GM23338 (cell line): Measurements from ENCODE around the gene LY6G6D. TPM values are rescaled to one million over a fixed set of nuclear protein-coding genes. Genes with fewer than 3 reads are reported as not detected.

Source experiments
- ATAC-seq: fragments of 200-7000 bp; cut with Tn5 transposase; 3 replicates; pipeline ENCODE4 v1.9.1; 2020
- DNase-seq: peaks from one replicate; pipeline ENCODE4 v3.0.0-alpha.2; 2015; ENCODE audit warnings: low spot score
- H2AFZ ChIP-seq: fragments of 200-600 bp; sonication (generic); 2 replicates; pipeline ENCODE4 v1.8.0; 2016; ENCODE audit warnings: antibody characterized with exemption, mild to moderate bottlenecking, moderate library complexity
- H3F3A ChIP-seq: fragments of 200-600 bp; sonication (generic); replicated peaks from 2 replicates; pipeline ENCODE4 v1.8.0; 2017; ENCODE audit warnings: antibody characterized with exemption, mixed run types, low read depth
- H3K27ac ChIP-seq: fragments of 200-600 bp; sonication (generic); 2 replicates; pipeline ENCODE4 v1.6.1; 2016; ENCODE audit warnings: low read depth
- H3K27me3 ChIP-seq: fragments of 200-600 bp; sonication (generic); 2 replicates; pipeline ENCODE4 v1.8.0; 2016; ENCODE audit warnings: mild to moderate bottlenecking, mixed run types, moderate library complexity; ENCODE audit not compliant: insufficient read depth
- H3K36me3 ChIP-seq: fragments of 200-600 bp; sonication (generic); 2 replicates; pipeline ENCODE4 v1.8.0; 2016; ENCODE audit warnings: mild to moderate bottlenecking; ENCODE audit not compliant: insufficient read depth
- H3K4me1 ChIP-seq: fragments of 200-600 bp; sonication (generic); 2 replicates; pipeline ENCODE4 v1.8.0; 2016; ENCODE audit warnings: mild to moderate bottlenecking, moderate library complexity; ENCODE audit not compliant: insufficient read depth
- H3K4me2 ChIP-seq: fragments of 200-600 bp; sonication (generic); 2 replicates; pipeline ENCODE4 v1.7.1; 2017; ENCODE audit warnings: mixed run types
- H3K4me3 ChIP-seq: fragments of 200-600 bp; sonication (generic); 2 replicates; pipeline ENCODE4 v1.6.1; 2016; ENCODE audit warnings: mixed run types
- H3K79me2 ChIP-seq: fragments of 200-600 bp; sonication (generic); replicated peaks from 2 replicates; pipeline ENCODE4 v1.8.0; 2017; ENCODE audit warnings: mild to moderate bottlenecking; ENCODE audit not compliant: insufficient read depth
- H3K9me2 ChIP-seq: fragments of 200-600 bp; sonication (generic); 2 replicates; pipeline ENCODE4 v1.8.0; 2017; ENCODE audit not compliant: insufficient read depth
- H4K20me1 ChIP-seq: fragments of 200-600 bp; sonication (generic); replicated peaks from 2 replicates; pipeline ENCODE4 v1.8.0; 2017; ENCODE audit warnings: mild to moderate bottlenecking; ENCODE audit not compliant: insufficient read depth
- H3K27ac Mint-ChIP-seq: 2 replicates; pipeline ENCODE4 v1.8.0; 2020; ENCODE audit warnings: inconsistent platforms, mild to moderate bottlenecking, moderate library complexity, mixed read lengths
- H3K27me3 Mint-ChIP-seq: 3 replicates; pipeline ENCODE4 v1.8.0; 2022; ENCODE audit warnings: low read depth, mild to moderate bottlenecking, moderate library complexity, mixed read lengths, inconsistent platforms; ENCODE audit not compliant: insufficient read depth, poor library complexity
- H3K36me3 Mint-ChIP-seq: 3 replicates; pipeline ENCODE4 v1.8.0; 2021; ENCODE audit warnings: low read depth, mild to moderate bottlenecking, inconsistent platforms, moderate library complexity, mixed read lengths
- H3K4me1 Mint-ChIP-seq: 3 replicates; pipeline ENCODE4 v1.8.0; 2020; ENCODE audit warnings: mild to moderate bottlenecking, inconsistent platforms, mixed read lengths
- H3K4me3 Mint-ChIP-seq: 3 replicates; pipeline ENCODE4 v1.8.0; 2021; ENCODE audit warnings: moderate library complexity, mild to moderate bottlenecking, inconsistent platforms, mixed read lengths
- H3K9me3 Mint-ChIP-seq: 3 replicates; pipeline ENCODE4 v1.8.0; 2020; ENCODE audit warnings: moderate library complexity, mild to moderate bottlenecking, inconsistent platforms, mixed read lengths
- CREB1 ChIP-seq: fragments of 250-450 bp; sonication (Bioruptor Pico); IDR thresholded peaks from 2 replicates; pipeline ENCODE4 v1.5.0; 2020; ENCODE audit warnings: low read depth, mild to moderate bottlenecking, moderate library complexity
- JUNB ChIP-seq: IDR thresholded peaks from one replicate; pipeline ENCODE4 v1.6.1; 2016; ENCODE audit warnings: antibody characterized with exemption; ENCODE audit not compliant: unreplicated experiment
- ZNF114 ChIP-seq: fragments of 250-450 bp; sonication (Bioruptor Pico); IDR thresholded peaks from 2 replicates; pipeline ENCODE4 v1.5.0; 2020; ENCODE audit warnings: mild to moderate bottlenecking, moderate library complexity
- ZNF331 ChIP-seq: fragments of 250-450 bp; sonication (Bioruptor Pico); IDR thresholded peaks from 2 replicates; pipeline ENCODE4 v1.5.0; 2020; ENCODE audit warnings: low read depth, mild to moderate bottlenecking, moderate library complexity
- polyA plus RNA-seq: library from polyadenylated mRNA; unstranded; fragments of >200 nt; fragmentation: Nextera tagmentation; extraction: Ambion mirVana; gene quantifications from 2 replicates; pipeline ENCODE4 v1.2.1, GENCODE V29; 2016
- total RNA-seq: library from RNA; depleted of rRNA; stranded (reverse); fragments of >200 nt; shearing (Covaris generic); gene quantifications from 2 replicates; pipeline ENCODE4 v1.2.3, GENCODE V29; 2014
- TF ChIP-seq, protein P1 (sequence below): fragments of 250-450 bp; sonication (Bioruptor Pico); IDR thresholded peaks from 2 replicates; pipeline ENCODE4 v1.5.0; 2020; ENCODE audit warnings: mild to moderate bottlenecking, moderate library complexity
- TF ChIP-seq, protein P2 (sequence below): IDR thresholded peaks from one replicate; pipeline ENCODE4 v1.6.1; 2018; ENCODE audit warnings: antibody characterized with exemption; ENCODE audit not compliant: unreplicated experiment

LY6G6D gene
- total and polyA plus RNA-seq, 2 experiments from 2014 or later, result not detected

DNA sequence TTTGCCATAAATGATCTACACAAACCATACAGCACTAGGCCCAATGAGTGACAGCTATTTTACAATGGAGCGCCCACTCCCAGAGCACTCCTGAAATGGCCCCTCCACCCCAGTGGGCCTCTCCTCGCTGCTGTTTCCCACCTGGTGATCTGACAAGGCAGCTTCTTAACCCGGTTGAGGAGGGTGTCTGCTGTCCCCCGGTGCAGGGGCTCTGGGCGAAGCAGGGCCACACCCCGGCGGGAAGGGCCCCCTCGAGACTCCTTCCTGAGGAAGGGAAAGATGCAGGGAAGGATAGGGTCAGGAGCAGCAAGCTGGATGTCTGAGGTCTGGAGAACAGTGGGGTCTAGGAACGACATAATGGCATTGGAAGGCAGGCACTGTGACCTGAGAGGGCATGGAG lies 22.3 kb upstream of the LY6G6D start (continued):
- TF ChIP-seq, protein P1, sequence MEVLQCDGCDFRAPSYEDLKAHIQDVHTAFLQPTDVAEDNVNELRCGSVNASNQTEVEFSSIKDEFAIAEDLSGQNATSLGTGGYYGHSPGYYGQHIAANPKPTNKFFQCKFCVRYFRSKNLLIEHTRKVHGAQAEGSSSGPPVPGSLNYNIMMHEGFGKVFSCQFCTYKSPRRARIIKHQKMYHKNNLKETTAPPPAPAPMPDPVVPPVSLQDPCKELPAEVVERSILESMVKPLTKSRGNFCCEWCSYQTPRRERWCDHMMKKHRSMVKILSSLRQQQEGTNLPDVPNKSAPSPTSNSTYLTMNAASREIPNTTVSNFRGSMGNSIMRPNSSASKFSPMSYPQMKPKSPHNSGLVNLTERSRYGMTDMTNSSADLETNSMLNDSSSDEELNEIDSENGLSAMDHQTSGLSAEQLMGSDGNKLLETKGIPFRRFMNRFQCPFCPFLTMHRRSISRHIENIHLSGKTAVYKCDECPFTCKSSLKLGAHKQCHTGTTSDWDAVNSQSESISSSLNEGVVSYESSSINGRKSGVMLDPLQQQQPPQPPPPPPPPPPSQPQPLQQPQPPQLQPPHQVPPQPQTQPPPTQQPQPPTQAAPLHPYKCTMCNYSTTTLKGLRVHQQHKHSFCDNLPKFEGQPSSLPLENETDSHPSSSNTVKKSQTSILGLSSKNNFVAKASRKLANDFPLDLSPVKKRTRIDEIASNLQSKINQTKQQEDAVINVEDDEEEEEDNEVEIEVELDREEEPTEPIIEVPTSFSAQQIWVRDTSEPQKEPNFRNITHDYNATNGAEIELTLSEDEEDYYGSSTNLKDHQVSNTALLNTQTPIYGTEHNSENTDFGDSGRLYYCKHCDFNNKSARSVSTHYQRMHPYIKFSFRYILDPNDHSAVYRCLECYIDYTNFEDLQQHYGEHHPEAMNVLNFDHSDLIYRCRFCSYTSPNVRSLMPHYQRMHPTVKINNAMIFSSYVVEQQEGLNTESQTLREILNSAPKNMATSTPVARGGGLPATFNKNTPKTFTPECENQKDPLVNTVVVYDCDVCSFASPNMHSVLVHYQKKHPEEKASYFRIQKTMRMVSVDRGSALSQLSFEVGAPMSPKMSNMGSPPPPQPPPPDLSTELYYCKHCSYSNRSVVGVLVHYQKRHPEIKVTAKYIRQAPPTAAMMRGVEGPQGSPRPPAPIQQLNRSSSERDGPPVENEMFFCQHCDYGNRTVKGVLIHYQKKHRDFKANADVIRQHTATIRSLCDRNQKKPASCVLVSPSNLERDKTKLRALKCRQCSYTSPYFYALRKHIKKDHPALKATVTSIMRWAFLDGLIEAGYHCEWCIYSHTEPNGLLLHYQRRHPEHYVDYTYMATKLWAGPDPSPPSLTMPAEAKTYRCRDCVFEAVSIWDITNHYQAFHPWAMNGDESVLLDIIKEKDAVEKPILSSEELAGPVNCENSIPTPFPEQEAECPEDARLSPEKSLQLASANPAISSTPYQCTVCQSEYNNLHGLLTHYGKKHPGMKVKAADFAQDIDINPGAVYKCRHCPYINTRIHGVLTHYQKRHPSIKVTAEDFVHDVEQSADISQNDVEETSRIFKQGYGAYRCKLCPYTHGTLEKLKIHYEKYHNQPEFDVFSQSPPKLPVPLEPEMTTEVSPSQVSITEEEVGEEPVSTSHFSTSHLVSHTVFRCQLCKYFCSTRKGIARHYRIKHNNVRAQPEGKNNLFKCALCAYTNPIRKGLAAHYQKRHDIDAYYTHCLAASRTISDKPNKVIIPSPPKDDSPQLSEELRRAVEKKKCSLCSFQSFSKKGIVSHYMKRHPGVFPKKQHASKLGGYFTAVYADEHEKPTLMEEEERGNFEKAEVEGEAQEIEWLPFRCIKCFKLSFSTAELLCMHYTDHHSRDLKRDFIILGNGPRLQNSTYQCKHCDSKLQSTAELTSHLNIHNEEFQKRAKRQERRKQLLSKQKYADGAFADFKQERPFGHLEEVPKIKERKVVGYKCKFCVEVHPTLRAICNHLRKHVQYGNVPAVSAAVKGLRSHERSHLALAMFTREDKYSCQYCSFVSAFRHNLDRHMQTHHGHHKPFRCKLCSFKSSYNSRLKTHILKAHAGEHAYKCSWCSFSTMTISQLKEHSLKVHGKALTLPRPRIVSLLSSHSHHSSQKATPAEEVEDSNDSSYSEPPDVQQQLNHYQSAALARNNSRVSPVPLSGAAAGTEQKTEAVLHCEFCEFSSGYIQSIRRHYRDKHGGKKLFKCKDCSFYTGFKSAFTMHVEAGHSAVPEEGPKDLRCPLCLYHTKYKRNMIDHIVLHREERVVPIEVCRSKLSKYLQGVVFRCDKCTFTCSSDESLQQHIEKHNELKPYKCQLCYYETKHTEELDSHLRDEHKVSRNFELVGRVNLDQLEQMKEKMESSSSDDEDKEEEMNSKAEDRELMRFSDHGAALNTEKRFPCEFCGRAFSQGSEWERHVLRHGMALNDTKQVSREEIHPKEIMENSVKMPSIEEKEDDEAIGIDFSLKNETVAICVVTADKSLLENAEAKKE (CRISPR knock-in tag), result no peak
- TF ChIP-seq JUNB, result no peak

DNA sequence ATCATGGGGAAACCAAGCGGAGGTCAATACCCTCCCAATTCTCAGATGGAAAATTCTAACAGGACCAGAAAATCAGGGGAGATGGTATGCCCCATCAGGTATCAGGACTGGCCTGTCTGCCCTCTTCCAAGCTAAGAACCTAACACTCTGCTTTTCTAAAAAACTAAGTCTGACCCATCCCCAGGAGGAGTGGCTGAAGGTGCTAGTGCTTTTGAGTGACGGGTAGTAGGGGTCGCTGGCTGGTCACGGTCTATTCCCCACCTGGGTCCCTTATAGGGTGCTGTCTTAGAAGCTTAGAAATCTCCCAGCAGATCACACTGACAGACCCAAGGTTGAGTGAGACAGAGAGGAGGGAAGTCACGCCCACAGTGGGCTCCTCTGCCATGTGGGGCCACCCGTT lies 21.6 kb upstream of the LY6G6D start:
- Histone ChIP-seq H3F3A (no peaks in the 10 kb centered on the region), H4K20me1 (no peaks in the 10 kb centered on the region), H3K4me2 (no peak overlapping the region), H3K27ac (no peak overlapping the region), H3K79me2 (no peaks in the 10 kb centered on the region; the same call in 1 of the 2 replicates), H2AFZ (no peak overlapping the region), H3K27me3 (no peaks in the 10 kb centered on the region), H3K9me2 (no peaks in the 10 kb centered on the region), H3K4me3 (no peak overlapping the region), H3K36me3 (peaks cover 6% of the 10 kb centered on the region; the same call in 1 of the 2 replicates), H3K4me1 (no peaks in the 10 kb centered on the region)
- Mint-ChIP-seq H3K4me3 (no peak overlapping the region), H3K27me3 (peaks cover 5% of the 10 kb centered on the region), H3K9me3 (no peaks in the 10 kb centered on the region), H3K27ac (no peak overlapping the region), H3K36me3 (peaks cover 27% of the 10 kb centered on the region), H3K4me1 (no peaks in the 10 kb centered on the region)
- ATAC-seq (no peak), DNase-seq (no peak)
- no peak for TF ChIP-seq ZNF331 (CRISPR knock-in tag)
- no peak for TF ChIP-seq ZNF114 (CRISPR knock-in tag)
- TF ChIP-seq, protein P1 (CRISPR knock-in tag), result no peak
- TF ChIP-seq JUNB, result no peak
- TF ChIP-seq, protein P2, sequence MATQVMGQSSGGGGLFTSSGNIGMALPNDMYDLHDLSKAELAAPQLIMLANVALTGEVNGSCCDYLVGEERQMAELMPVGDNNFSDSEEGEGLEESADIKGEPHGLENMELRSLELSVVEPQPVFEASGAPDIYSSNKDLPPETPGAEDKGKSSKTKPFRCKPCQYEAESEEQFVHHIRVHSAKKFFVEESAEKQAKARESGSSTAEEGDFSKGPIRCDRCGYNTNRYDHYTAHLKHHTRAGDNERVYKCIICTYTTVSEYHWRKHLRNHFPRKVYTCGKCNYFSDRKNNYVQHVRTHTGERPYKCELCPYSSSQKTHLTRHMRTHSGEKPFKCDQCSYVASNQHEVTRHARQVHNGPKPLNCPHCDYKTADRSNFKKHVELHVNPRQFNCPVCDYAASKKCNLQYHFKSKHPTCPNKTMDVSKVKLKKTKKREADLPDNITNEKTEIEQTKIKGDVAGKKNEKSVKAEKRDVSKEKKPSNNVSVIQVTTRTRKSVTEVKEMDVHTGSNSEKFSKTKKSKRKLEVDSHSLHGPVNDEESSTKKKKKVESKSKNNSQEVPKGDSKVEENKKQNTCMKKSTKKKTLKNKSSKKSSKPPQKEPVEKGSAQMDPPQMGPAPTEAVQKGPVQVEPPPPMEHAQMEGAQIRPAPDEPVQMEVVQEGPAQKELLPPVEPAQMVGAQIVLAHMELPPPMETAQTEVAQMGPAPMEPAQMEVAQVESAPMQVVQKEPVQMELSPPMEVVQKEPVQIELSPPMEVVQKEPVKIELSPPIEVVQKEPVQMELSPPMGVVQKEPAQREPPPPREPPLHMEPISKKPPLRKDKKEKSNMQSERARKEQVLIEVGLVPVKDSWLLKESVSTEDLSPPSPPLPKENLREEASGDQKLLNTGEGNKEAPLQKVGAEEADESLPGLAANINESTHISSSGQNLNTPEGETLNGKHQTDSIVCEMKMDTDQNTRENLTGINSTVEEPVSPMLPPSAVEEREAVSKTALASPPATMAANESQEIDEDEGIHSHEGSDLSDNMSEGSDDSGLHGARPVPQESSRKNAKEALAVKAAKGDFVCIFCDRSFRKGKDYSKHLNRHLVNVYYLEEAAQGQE, result no peak
- TF ChIP-seq CREB1 (CRISPR knock-in tag), result no peak
